ENCODE results near the gene TRIM29.

GRCh38 chr11:120141768-120142423 lies 4.0 kb upstream of the TRIM29 start:
- TF ChIP-seq MTA3 (IDR thresholded peaks at IDR 0.05; ENCODE audit: borderline replicate concordance, low read length) (no peak), CTCF (IDR thresholded peaks at IDR 0.05 in 2 of 3, conservative IDR thresholded peaks at IDR 0.05 in 1 of 3; ENCODE audit: control insufficient read depth in 2 of 3, extremely low read depth in 1 of 3, insufficient read depth in 1 of 3, low read depth in 3 of 3, low read length in 3 of 3) (no peak), RUNX3 (IDR thresholded peaks at IDR 0.05; ENCODE audit: low read length) (no peak), CBX3 (IDR thresholded peaks at IDR 0.05; ENCODE audit: borderline replicate concordance, low read depth) (no peak), SP1 (IDR thresholded peaks at IDR 0.05; ENCODE audit: low read depth, low read length) (no peak), ATF7 (IDR thresholded peaks at IDR 0.05; ENCODE audit: low read depth) (no peak), POLR2A (IDR thresholded peaks at IDR 0.05; ENCODE audit: low read depth, low read length) (no peak), TCF12 (IDR thresholded peaks at IDR 0.05; ENCODE audit: low read depth, low read length) (no peak), POU2F2 (IDR thresholded peaks at IDR 0.05; ENCODE audit: borderline replicate concordance, low read depth, low read length) (no peak), MAX (IDR thresholded peaks at IDR 0.05; ENCODE audit: low read depth, low read length) (no peak), KAT2A (conservative IDR thresholded peaks at IDR 0.05; ENCODE audit: control insufficient read depth, low read depth, low read length) (no peak), CREB1 (IDR thresholded peaks at IDR 0.05; ENCODE audit: low read depth) (no peak)
